Tibial artery (tissue), 4 donors: ENCODE results near the gene CRLF3.
A peak's percentile ranks its signal among the peaks of the same experiment; 100 is the strongest.
"Not testable (repeated sequence)": the region's sequence is repeated elsewhere in the genome, so short reads cannot be mapped to it uniquely, and the experiment has no call there.

Experiments
- DNase-seq, 2 donors: peaks; one replicate each; pipeline ENCODE4 v3.0.0-alpha.2; 2019
- H3K27ac ChIP-seq, 2 donors: fragments of 200-600 bp; sonication (generic) in 1 of 2; 1 replicate in 1 of 2; 2 replicates in 1 of 2; pipeline ENCODE4 v1.5.1; 2018 to 2019; ENCODE audit warnings: mild to moderate bottlenecking in 1 of 2
- H3K27me3 ChIP-seq, 2 donors: fragments of 200-600 bp; sonication (generic) in 1 of 2; one replicate each; pipeline versions ENCODE4 v1.5.1 to v1.6.0; 2016 to 2019
- H3K36me3 ChIP-seq, 3 donors: fragments of 200-600 bp; sonication (generic) in 2 of 3; one replicate each; pipeline ENCODE4 v1.5.1; 2016 to 2019; ENCODE audit warnings: mild to moderate bottlenecking in 2 of 3
- H3K4me1 ChIP-seq, 4 donors: fragments of 200-600 bp; sonication (generic) in 2 of 4; 1 replicate in 3 of 4; 2 replicates in 1 of 4; pipeline ENCODE4 v1.5.1; 2016 to 2019
- H3K4me3 ChIP-seq, 2 donors: fragments of 200-600 bp; sonication (generic) in 1 of 2; 1 replicate in 1 of 2; 2 replicates in 1 of 2; pipeline ENCODE4 v1.5.1; 2018 to 2019; ENCODE audit warnings: mild to moderate bottlenecking in 2 of 2
- H3K9me3 ChIP-seq, 3 donors: fragments of 200-600 bp; sonication (generic) in 1 of 3; one replicate each; pipeline ENCODE4 v1.5.1; 2016 to 2019
- CTCF ChIP-seq, 2 experiments: fragments of 200-600 bp in 1 of 2; fragments of 450-650 bp in 1 of 2; IDR thresholded peaks; one replicate each; pipeline ENCODE4 v1.5.1; 2017 to 2019; ENCODE audit warnings: antibody characterized with exemption in 2 of 2, mild to moderate bottlenecking in 1 of 2, moderate library complexity in 1 of 2
- intact Hi-C: fragments of 100-400 bp; cut with DNase I; formaldehyde crosslinking; loops from one replicate; pipeline ENCODE4 v1.15.0; 2023; ENCODE audit warnings: low total_unique reads

The CRLF3 gene

DNA sequence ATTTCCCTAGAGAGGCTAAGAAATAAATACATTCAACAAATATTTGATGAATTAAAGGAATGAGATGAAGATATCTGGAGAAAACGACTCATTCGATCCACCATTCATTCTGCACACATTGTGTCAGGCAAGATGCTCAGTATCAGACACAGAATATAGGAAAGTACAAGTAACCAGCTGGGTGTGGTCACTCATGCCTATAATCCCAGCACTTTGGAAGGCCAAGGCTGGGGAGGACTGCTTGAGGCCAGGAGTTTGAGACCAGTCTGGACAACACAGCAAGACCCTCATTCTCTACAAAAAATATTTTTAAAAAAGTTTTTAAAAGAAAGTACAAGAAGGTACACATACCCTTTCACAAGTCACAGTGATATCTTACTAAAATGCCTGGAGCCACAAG is 42.3 kb downstream of the CRLF3 start:
- Histone ChIP-seq H3K9me3 (no peaks in the 10 kb centered on the region), H3K27me3 (no peaks in the 10 kb centered on the region), H3K4me1 (peaks cover 0 to 5% (median 1%) of the 10 kb centered on the region in 4 donors), H3K4me3 (no peak overlapping the region), H3K27ac (no peak overlapping the region), H3K36me3 (peaks cover 17 to 69% (median 38%) of the 10 kb centered on the region in 3 donors)
- DNase-seq: no peak
- TF ChIP-seq CTCF (IDR thresholded peaks at IDR 0.05): no peak
- intact Hi-C loops: no loop called here

- no peak overlapping the region for H3K27ac ChIP-seq
- H3K9me3 ChIP-seq: no peaks in the 10 kb centered on the region
- no peaks in the 10 kb centered on the region for H3K27me3 ChIP-seq
- TF ChIP-seq CTCF (IDR thresholded peaks at IDR 0.05): no peak
- no peak overlapping the region for H3K4me3 ChIP-seq
- intact Hi-C loops: no loop called here
- no peak for DNase-seq
- H3K36me3 ChIP-seq: peaks cover 14 to 64% (median 35%) of the 10 kb centered on the region in 3 donors
- H3K4me1 ChIP-seq: no peaks in the 10 kb centered on the region
Observed at GRCh38 chr17:30780343-30780742, 44.1 kb downstream of the CRLF3 start.

GRCh38 chr17:30768771-30769170 is 55.7 kb downstream of the CRLF3 start:
- H3K36me3 ChIP-seq: peaks cover 23 to 67% (median 47%) of the 10 kb centered on the region in 3 donors
- H3K27me3 ChIP-seq, DNase-seq, H3K4me1 ChIP-seq, H3K4me3 ChIP-seq, H3K9me3 ChIP-seq, H3K27ac ChIP-seq, intact Hi-C loops: not testable (repeated sequence)

DNA sequence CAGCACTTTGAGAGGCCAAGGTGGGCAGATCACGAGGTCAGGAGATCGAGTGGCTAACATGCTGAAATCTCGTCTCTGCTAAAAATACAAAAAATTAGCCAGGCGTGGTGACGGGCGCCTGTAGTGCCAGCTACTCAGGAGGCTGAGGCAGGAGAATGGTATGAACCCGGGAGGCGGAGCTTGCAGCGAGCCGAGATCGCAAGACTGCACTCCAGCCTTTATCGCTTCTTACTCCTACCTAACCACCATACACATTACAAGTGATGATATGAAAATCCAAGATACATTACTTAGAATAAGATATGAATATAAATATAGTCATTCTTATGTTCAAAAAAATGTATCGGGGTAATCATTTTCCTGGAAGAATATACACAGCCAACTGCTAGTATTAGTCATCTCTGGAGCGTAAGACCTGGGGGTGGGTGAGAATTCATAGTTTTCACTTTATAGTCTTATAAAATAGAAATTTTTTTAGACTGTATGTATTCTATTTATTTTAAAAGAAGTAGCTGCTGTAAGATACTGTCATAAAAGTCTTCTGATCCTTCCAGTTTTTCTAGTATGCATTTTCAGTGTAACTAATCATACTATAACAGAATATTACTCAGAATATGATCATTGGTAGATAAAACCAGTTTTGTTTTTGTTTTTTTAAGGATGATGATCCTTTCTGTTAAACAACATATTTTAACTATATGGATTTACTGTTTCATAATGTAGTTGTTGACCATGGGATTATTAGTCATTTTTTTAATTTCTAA is 56.7 kb downstream of the CRLF3 start:
- DNase-seq, H3K9me3 ChIP-seq, intact Hi-C loops, H3K4me1 ChIP-seq, H3K4me3 ChIP-seq, H3K27ac ChIP-seq, H3K27me3 ChIP-seq: not testable (repeated sequence)
- peaks cover 24 to 67% (median 48%) of the 10 kb centered on the region in 3 donors for H3K36me3 ChIP-seq

DNA sequence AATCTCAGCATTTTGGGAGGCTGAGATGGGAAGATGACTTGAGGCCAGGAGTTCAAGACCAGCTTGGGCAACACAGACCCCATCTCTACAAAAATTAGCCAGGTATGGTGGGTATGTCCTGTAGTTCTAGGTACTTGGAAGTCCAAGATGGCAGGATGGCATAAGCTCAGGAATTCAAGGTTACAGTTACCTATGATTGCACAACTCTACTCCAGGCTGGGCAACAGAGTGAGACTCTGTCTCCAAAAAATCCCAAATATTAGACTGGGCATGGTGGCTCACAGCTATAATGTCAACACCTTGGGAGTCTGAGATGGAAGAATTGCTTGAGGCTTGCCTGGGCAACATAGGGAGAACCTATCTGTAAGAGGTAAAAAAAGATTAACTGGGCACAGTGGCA is 63.4 kb downstream of the CRLF3 start:
- no peak for TF ChIP-seq CTCF (IDR thresholded peaks at IDR 0.05)
- Histone ChIP-seq H3K36me3 (peaks cover 25 to 52% (median 34%) of the 10 kb centered on the region in 3 donors), H3K27ac (no peak overlapping the region), H3K27me3 (no peaks in the 10 kb centered on the region), H3K4me1 (no peaks in the 10 kb centered on the region), H3K9me3 (no peaks in the 10 kb centered on the region), H3K4me3 (no peak overlapping the region)
- DNase-seq: no peak
- intact Hi-C loops: no loop called here

GRCh38 chr17:30753291-30753690 is 71.2 kb downstream of the CRLF3 start:
- H3K27me3 ChIP-seq, H3K27ac ChIP-seq, H3K9me3 ChIP-seq, DNase-seq, H3K4me1 ChIP-seq, intact Hi-C loops, H3K4me3 ChIP-seq: not testable (repeated sequence)
- peaks cover 21 to 82% (median 23%) of the 10 kb centered on the region in 3 donors for H3K36me3 ChIP-seq

- H3K4me1 ChIP-seq, intact Hi-C loops, DNase-seq, H3K27me3 ChIP-seq, H3K27ac ChIP-seq, H3K4me3 ChIP-seq, H3K9me3 ChIP-seq: not testable (repeated sequence)
- H3K36me3 ChIP-seq: peaks cover 16 to 84% (median 22%) of the 10 kb centered on the region in 3 donors
Observed at GRCh38 chr17:30750982-30751381, 73.5 kb downstream of the CRLF3 start.

GRCh38 chr17:30747621-30748020 is 76.9 kb downstream of the CRLF3 start:
- H3K27me3 ChIP-seq, H3K4me3 ChIP-seq, DNase-seq, H3K4me1 ChIP-seq, H3K27ac ChIP-seq, H3K9me3 ChIP-seq, intact Hi-C loops: not testable (repeated sequence)
- peaks cover 10 to 68% (median 26%) of the 10 kb centered on the region in 3 donors for H3K36me3 ChIP-seq

GRCh38 chr17:30742669-30743068 is 81.8 kb downstream of the CRLF3 start:
- DNase-seq, H3K9me3 ChIP-seq, H3K27ac ChIP-seq, H3K27me3 ChIP-seq, intact Hi-C loops, H3K4me1 ChIP-seq, H3K4me3 ChIP-seq: not testable (repeated sequence)
- H3K36me3 ChIP-seq: peaks cover 5 to 25% (median 17%) of the 10 kb centered on the region in 3 donors

- peak in 1 of 2 donors; percentile 25 for DNase-seq
- H3K27ac ChIP-seq, intact Hi-C loops, H3K9me3 ChIP-seq, H3K4me3 ChIP-seq, H3K27me3 ChIP-seq: not testable (repeated sequence)
- H3K4me1 ChIP-seq: peaks cover 0 to 14% (median 0%) of the 10 kb centered on the region in 4 donors
- peaks cover 0 to 21% (median 9%) of the 10 kb centered on the region in 3 donors for H3K36me3 ChIP-seq
Observed at GRCh38 chr17:30736371-30736770, 88.1 kb downstream of the CRLF3 start.

DNA sequence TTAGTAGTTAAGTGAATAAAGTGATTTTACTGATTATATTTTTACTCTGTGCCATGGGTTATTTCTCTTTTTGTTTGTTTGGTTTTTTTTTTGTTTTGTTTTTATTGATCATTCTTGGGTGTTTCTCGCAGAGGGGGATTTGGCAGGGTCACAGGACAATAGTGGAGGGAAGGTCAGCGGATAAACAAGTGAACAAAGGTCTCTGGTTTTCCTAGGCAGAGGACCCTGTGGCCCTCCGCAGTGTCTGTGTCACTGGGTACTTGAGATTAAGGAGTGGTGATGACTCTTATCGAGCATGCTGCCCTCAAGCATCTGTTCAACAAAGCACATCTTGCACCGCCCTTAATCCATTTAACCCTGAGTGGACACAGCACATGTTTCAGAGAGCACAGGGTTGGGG is 88.8 kb downstream of the CRLF3 start:
- intact Hi-C loops, H3K27me3 ChIP-seq, H3K9me3 ChIP-seq, H3K27ac ChIP-seq, H3K4me3 ChIP-seq, DNase-seq: not testable (repeated sequence)
- H3K36me3 ChIP-seq: peaks cover 0 to 21% (median 9%) of the 10 kb centered on the region in 3 donors
- peaks cover 0 to 19% (median 1%) of the 10 kb centered on the region in 4 donors for H3K4me1 ChIP-seq
